ENCODE measurements around the gene MAD1L1.

MAD1L1 gene

DNA sequence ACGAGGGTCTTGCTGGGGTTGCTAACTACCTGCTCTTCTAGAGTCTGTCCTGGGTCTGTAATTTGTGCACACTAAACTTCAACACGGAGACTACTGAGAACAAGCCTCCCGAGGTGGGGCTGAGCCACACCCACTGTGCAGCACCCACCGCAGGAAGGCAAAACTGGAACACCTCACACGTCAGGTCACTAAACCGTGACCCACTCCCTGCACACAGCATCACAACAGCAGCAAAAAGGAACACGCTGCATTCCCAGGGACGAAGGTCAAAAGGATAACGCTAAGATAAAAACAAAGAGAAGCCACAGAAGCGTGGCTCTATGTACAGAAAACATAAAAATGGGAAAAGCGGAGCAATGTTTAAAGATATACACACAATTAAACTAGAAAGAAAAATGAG lies 170.1 kb downstream of the MAD1L1 start (continued):
- TF ChIP-seq SALL2 (tag by site-specific recombination; IDR thresholded peaks at IDR 0.05; ENCODE audit: borderline replicate concordance): no peak
- TF ChIP-seq, protein P1, sequence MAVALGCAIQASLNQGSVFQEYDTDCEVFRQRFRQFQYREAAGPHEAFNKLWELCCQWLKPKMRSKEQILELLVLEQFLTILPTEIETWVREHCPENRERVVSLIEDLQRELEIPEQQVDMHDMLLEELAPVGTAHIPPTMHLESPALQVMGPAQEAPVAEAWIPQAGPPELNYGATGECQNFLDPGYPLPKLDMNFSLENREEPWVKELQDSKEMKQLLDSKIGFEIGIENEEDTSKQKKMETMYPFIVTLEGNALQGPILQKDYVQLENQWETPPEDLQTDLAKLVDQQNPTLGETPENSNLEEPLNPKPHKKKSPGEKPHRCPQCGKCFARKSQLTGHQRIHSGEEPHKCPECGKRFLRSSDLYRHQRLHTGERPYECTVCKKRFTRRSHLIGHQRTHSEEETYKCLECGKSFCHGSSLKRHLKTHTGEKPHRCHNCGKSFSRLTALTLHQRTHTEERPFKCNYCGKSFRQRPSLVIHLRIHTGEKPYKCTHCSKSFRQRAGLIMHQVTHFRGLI (tag by site-specific recombination; IDR thresholded peaks at IDR 0.05): no peak

- Histone ChIP-seq H3K4me3 (ENCODE audit: low read depth, low read length) (no peak overlapping the region), H3K9me3 (ENCODE audit: control insufficient read depth, insufficient read depth, low read depth, low read length) (no peaks in the 10 kb centered on the region), H3K27ac (ENCODE audit: extremely low read depth, low read depth, low read length) (no peak overlapping the region), H3K4me1 (ENCODE audit: control insufficient read depth, insufficient read depth, low read length) (peaks cover 8% of the 10 kb centered on the region; the same call in 1 of the 2 replicates), H3K36me3 (ENCODE audit: control insufficient read depth in 2 of 2, insufficient read depth in 1 of 2, low read length in 2 of 2) (peaks cover 0 to 13% of the 10 kb centered on the region in 2 experiments; a peak in 1 of 3 replicates)
- ChIA-PET POLR2A (no interaction called here), CTCF (no interaction called here)
- TF ChIP-seq ZNF169 (tag by site-specific recombination; IDR thresholded peaks at IDR 0.05) (no peak), ZNF354C (tag by site-specific recombination; IDR thresholded peaks at IDR 0.05; ENCODE audit: borderline replicate concordance, low read depth) (no peak), ZNF394 (tag by site-specific recombination; IDR thresholded peaks at IDR 0.05; ENCODE audit: borderline replicate concordance) (no peak), ZNF311 (tag by site-specific recombination; IDR thresholded peaks at IDR 0.05; ENCODE audit: borderline replicate concordance) (no peak), ZNF626 (tag by site-specific recombination; IDR thresholded peaks at IDR 0.05) (no peak), ZNF138 (tag by site-specific recombination; IDR thresholded peaks at IDR 0.05; ENCODE audit: borderline replicate concordance) (no peak), ZFP69B (tag by site-specific recombination; IDR thresholded peaks at IDR 0.05) (no peak), ZNF785 (tag by site-specific recombination; IDR thresholded peaks at IDR 0.05) (no peak), ZNF140 (tag by site-specific recombination; IDR thresholded peaks at IDR 0.05) (no peak), ZNF26 (tag by site-specific recombination; IDR thresholded peaks at IDR 0.05) (no peak), ZNF610 (tag by site-specific recombination; IDR thresholded peaks at IDR 0.05; ENCODE audit: borderline replicate concordance) (no peak), ZNF670 (tag by site-specific recombination; IDR thresholded peaks at IDR 0.05; ENCODE audit: low read depth) (no peak), KLF10 (tag by site-specific recombination; IDR thresholded peaks at IDR 0.05) (no peak), GLIS2 (tag by site-specific recombination; IDR thresholded peaks at IDR 0.05) (no peak), CTCF (tag by site-specific recombination; IDR thresholded peaks at IDR 0.05) (no peak), EGR2 (tag by site-specific recombination; IDR thresholded peaks at IDR 0.05; ENCODE audit: low read depth) (no peak)
- TF ChIP-seq, protein P2, sequence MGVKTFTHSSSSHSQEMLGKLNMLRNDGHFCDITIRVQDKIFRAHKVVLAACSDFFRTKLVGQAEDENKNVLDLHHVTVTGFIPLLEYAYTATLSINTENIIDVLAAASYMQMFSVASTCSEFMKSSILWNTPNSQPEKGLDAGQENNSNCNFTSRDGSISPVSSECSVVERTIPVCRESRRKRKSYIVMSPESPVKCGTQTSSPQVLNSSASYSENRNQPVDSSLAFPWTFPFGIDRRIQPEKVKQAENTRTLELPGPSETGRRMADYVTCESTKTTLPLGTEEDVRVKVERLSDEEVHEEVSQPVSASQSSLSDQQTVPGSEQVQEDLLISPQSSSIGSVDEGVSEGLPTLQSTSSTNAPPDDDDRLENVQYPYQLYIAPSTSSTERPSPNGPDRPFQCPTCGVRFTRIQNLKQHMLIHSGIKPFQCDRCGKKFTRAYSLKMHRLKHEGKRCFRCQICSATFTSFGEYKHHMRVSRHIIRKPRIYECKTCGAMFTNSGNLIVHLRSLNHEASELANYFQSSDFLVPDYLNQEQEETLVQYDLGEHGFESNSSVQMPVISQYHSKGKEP (tag by site-specific recombination; IDR thresholded peaks at IDR 0.05): no peak
These were observed 172.0 kb downstream of the MAD1L1 start for GRCh38 chr7:2060701-2061100.

All from HEK293 (cell line).